HepG2 (cell line): ENCODE data around the gene ASH1L. TPM values are rescaled to one million over a fixed set of nuclear protein-coding genes. Genes with fewer than 3 reads are reported as not detected.

Experiments
- ATAC-seq: fragments of 200-7000 bp; cut with Tn5 transposase; 3 replicates; pipeline ENCODE4 v1.9.1; 2020; ENCODE audit warnings: mild to moderate bottlenecking, moderate library complexity
- BruUV-seq: library from RNA; stranded (reverse); fragments of 400-500 nt; replicated peaks from 2 replicates; lab custom pipeline; 2021; lab: Mats Ljungman, UMichigan
- CTCF ChIA-PET: fragments of 300-600 bp; formaldehyde crosslinking; extraction: SDS; loops from one replicate; lab custom pipeline; 2021; ENCODE audit warnings: low total read pairs, inconsistent platforms, low intra/inter-chr PET ratio; lab: Yijun Ruan, JAX
- POLR2A ChIA-PET: fragments of 350-600 bp; sonication (Branson Sonifier 250); formaldehyde crosslinking; loops from one replicate; lab custom pipeline; 2020; ENCODE audit warnings: antibody characterized with exemption, inconsistent platforms; lab: Yijun Ruan, JAX
- DNase-seq: peaks from one replicate; pipeline ENCODE4 v3.0.0-alpha.2; 2015; ENCODE audit warnings: low spot score
- FAIRE-seq: peaks from 3 replicates; lab custom pipeline; 2011; peaks lifted over from hg19 to GRCh38; lab: Jason Lieb, UNC
- H2AFZ ChIP-seq: one replicate; pipeline ENCODE4 v1.6.1; 2011; ENCODE audit warnings: low read length, inconsistent platforms
- H3K27ac ChIP-seq: fragments of 300-600 bp; 3 replicates; pipeline ENCODE4 v1.8.0; 2011; ENCODE audit warnings: mixed run types, mild to moderate bottlenecking, mixed read lengths, low read length, inconsistent platforms; ENCODE audit not compliant: insufficient read depth; ENCODE audit errors: extremely low read length
- H3K27me3 ChIP-seq, 2 experiments: fragments of 200-600 bp in 1 of 2; 2 replicates in 1 of 2; 3 replicates in 1 of 2; pipeline versions ENCODE4 v1.6.0 to v1.8.0; 2011; ENCODE audit warnings: low read length in 2 of 2, mild to moderate bottlenecking in 2 of 2, moderate library complexity in 2 of 2, inconsistent platforms in 1 of 2; ENCODE audit not compliant: insufficient read depth in 2 of 2, control insufficient read depth in 1 of 2
- H3K36me3 ChIP-seq, 2 experiments: fragments of 200-600 bp in 1 of 2; replicated peaks in 1 of 2; 2 replicates in 1 of 2; 3 replicates in 1 of 2; pipeline versions ENCODE4 v1.5.1 to v1.8.0; 2011; ENCODE audit warnings: low read length in 2 of 2, inconsistent platforms in 1 of 2; ENCODE audit not compliant: insufficient read depth in 2 of 2, control insufficient read depth in 1 of 2
- H3K4me1 ChIP-seq: 2 replicates; pipeline ENCODE4 v1.5.1; 2012; ENCODE audit warnings: low read length, inconsistent platforms; ENCODE audit not compliant: insufficient read depth
- H3K4me2 ChIP-seq: 2 replicates; pipeline ENCODE4 v1.6.0; 2011; ENCODE audit warnings: low read depth, low read length, inconsistent platforms
- H3K4me3 ChIP-seq, 3 experiments: fragments of 200-600 bp in 1 of 3; sonication (generic), shearing (Covaris generic) in 1 of 3; replicated peaks in 1 of 3; 2 replicates each; pipeline ENCODE4 v1.5.1; 2011 to 2016; ENCODE audit warnings: low read length in 3 of 3, inconsistent platforms in 2 of 3, low read depth in 2 of 3, mild to moderate bottlenecking in 2 of 3, control low read depth in 1 of 3, mixed read lengths in 1 of 3; ENCODE audit not compliant: insufficient read depth in 1 of 3
- H3K79me2 ChIP-seq: one replicate; pipeline ENCODE4 v1.6.1; 2011; ENCODE audit warnings: low read length, inconsistent platforms; ENCODE audit not compliant: insufficient read depth
- H3K9ac ChIP-seq: 2 replicates; pipeline ENCODE4 v1.6.0; 2011; ENCODE audit warnings: mild to moderate bottlenecking, low read depth, low read length, inconsistent platforms; ENCODE audit not compliant: insufficient read depth
- H3K9me3 ChIP-seq: 2 replicates; pipeline ENCODE4 v1.5.1; 2012; ENCODE audit warnings: mild to moderate bottlenecking, low read length
- H4K20me1 ChIP-seq: 2 replicates; pipeline ENCODE4 v1.6.0; 2011; ENCODE audit warnings: inconsistent platforms, mild to moderate bottlenecking, low read length, moderate library complexity; ENCODE audit not compliant: insufficient read depth
- ATF7-NPFF ChIP-seq: sonication (generic); formaldehyde crosslinking; IDR thresholded peaks from 2 replicates; pipeline ENCODE4 v1.8.1; 2023; ENCODE audit warnings: mild to moderate bottlenecking, low read depth, missing genetic modification reagents, moderate library complexity
- CENPX ChIP-seq: sonication (generic); formaldehyde crosslinking; IDR thresholded peaks from 2 replicates; pipeline ENCODE4 v1.9.0; 2021; ENCODE audit warnings: mild to moderate bottlenecking, missing genetic modification reagents, moderate library complexity
- IKZF4 ChIP-seq: sonication (generic); formaldehyde crosslinking; IDR thresholded peaks from 2 replicates; pipeline ENCODE4 v1.5.1; 2020; ENCODE audit warnings: borderline replicate concordance, mild to moderate bottlenecking, low read depth, missing genetic modification reagents; ENCODE audit errors: not compliant biosample characterization
- KDM1A ChIP-seq: IDR thresholded peaks from 2 replicates; pipeline ENCODE4 v1.6.1; 2016; ENCODE audit warnings: missing compliant biosample characterization
- MAFG ChIP-seq: sonication (generic); formaldehyde crosslinking; IDR thresholded peaks from 2 replicates; pipeline ENCODE4 v1.5.1; 2020; ENCODE audit warnings: mild to moderate bottlenecking, missing genetic modification reagents
- RAD51 ChIP-seq: fragments of 450-650 bp; IDR thresholded peaks from 2 replicates; pipeline ENCODE4 v1.6.1; 2016; ENCODE audit warnings: borderline replicate concordance
- SNRNP70 ChIP-seq: fragments of 200-400 bp; formaldehyde crosslinking; IDR thresholded peaks from 2 replicates; pipeline ENCODE4 v1.6.1; 2017; ENCODE audit warnings: mild to moderate bottlenecking, low read depth, low read length, moderate library complexity
- SRY ChIP-seq: sonication (generic); formaldehyde crosslinking; IDR thresholded peaks from 2 replicates; pipeline ENCODE4 v1.8.0; 2022; ENCODE audit warnings: mild to moderate bottlenecking, missing genetic modification reagents
- ZNF124 ChIP-seq: sonication (generic); formaldehyde crosslinking; IDR thresholded peaks from 2 replicates; pipeline ENCODE4 v1.4.0; 2020; ENCODE audit warnings: missing genetic modification reagents
- ZNF629 ChIP-seq: sonication (generic); formaldehyde crosslinking; conservative IDR thresholded peaks from 2 replicates; pipeline ENCODE4 v1.5.0; 2020; ENCODE audit warnings: missing genetic modification reagents
- ZNF713 ChIP-seq: sonication (generic); formaldehyde crosslinking; IDR thresholded peaks from 2 replicates; pipeline ENCODE4 v1.4.0; 2020; ENCODE audit warnings: mild to moderate bottlenecking, missing genetic modification reagents
- ZNF788 ChIP-seq: sonication (generic); formaldehyde crosslinking; IDR thresholded peaks from 2 replicates; pipeline ENCODE4 v1.5.0; 2020; ENCODE audit warnings: mild to moderate bottlenecking, missing genetic modification reagents, borderline replicate concordance
- WGBS: methylation state at CpG from one replicate; pipeline ENCODE4 v1.1.6; 2017; ENCODE audit warnings: low lambda C conversion rate; 5-methylcytosine and 5-hydroxymethylcytosine counted together
- in situ Hi-C: cut with HindIII; loops from 2 replicates; pipeline ENCODE4 v1.10.0; 2017; ENCODE audit warnings: low pct_unique_long_range_greater_than_20kb; ENCODE audit not compliant: extremely low pct_ligation_motif_present
- intact Hi-C: fragments of 100-400 bp; cut with micrococcal nuclease; formaldehyde crosslinking; loops from one replicate; pipeline ENCODE4 v1.10.0; 2022; ENCODE audit not compliant: unreplicated experiment
- polyA plus RNA-seq, 8 experiments: library from polyadenylated mRNA; depleted of rRNA in 3 of 8; stranded (reverse) in 7 of 8; unstranded in 1 of 8; fragments of >200 nt; fragmentation: Illumina TruSeq in 4 of 8; extraction: Trizol in 4 of 8; gene quantifications; 2 replicates each; pipeline versions ENCODE4 v1.2.1 to v1.2.3, GENCODE V29; 2011 to 2016; ENCODE audit warnings: low read depth in 4 of 8, missing spikeins in 1 of 8, mixed read lengths in 1 of 8; ENCODE audit not compliant: insufficient read depth in 1 of 8
- total RNA-seq, 5 experiments: library from RNA; depleted of rRNA; stranded (reverse); fragments of >200 nt; fragmentation: Illumina TruSeq; extraction: Trizol; gene quantifications; 2 replicates each; pipeline ENCODE4 v1.2.3, GENCODE V29; 2016; ENCODE audit warnings: low read depth in 1 of 5
- TF ChIP-seq, protein P1 (sequence below): IDR thresholded peaks from 2 replicates; pipeline ENCODE4 v1.6.1; 2012; ENCODE audit warnings: low read length, improper control_type of control experiment
- TF ChIP-seq, protein P2 (sequence below): sonication (generic); formaldehyde crosslinking; IDR thresholded peaks from 2 replicates; pipeline ENCODE4 v1.8.1; 2022; ENCODE audit warnings: mild to moderate bottlenecking, missing genetic modification reagents
- TF ChIP-seq, protein P3 (sequence below): sonication (generic); formaldehyde crosslinking; IDR thresholded peaks from 2 replicates; pipeline ENCODE4 v1.4.0; 2020; ENCODE audit warnings: mild to moderate bottlenecking, missing genetic modification reagents
- TF ChIP-seq, protein P4 (sequence below): sonication (generic); formaldehyde crosslinking; IDR thresholded peaks from 2 replicates; pipeline ENCODE4 v1.8.1; 2023; ENCODE audit warnings: missing genetic modification reagents, inconsistent platforms, borderline replicate concordance
- TF ChIP-seq, protein P5 (sequence below): sonication (generic); formaldehyde crosslinking; IDR thresholded peaks from 2 replicates; pipeline ENCODE4 v1.4.0; 2020; ENCODE audit warnings: missing genetic modification reagents, low read depth, mild to moderate bottlenecking, borderline replicate concordance

Gene ASH1L
- total and polyA plus RNA-seq, 2 of the 13 experiments (the other 11 are each of a cell fraction or from before 2014, with no cell fraction given), result 10.2 to 15.3 TPM

DNA sequence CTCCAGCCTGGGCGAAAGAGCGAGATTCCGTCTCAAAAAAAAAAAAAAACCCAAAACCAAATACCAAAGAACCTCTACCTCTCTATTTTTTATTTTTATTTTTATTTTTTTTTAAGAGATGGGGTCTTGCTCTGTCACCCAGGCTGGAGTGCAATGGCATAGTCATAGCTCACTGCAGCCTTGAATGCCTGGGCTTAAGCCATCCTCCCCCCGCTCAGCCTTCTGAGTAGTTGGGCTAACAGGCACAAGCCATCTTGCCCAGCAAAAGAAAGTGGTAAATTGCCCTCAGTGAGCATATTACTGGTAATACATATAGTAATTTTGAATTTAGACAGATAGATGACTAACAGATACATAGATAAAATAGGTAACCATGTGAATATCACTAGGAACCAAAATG, 77.4 kb downstream of the ASH1L start (continued):
- TF ChIP-seq, protein P1, sequence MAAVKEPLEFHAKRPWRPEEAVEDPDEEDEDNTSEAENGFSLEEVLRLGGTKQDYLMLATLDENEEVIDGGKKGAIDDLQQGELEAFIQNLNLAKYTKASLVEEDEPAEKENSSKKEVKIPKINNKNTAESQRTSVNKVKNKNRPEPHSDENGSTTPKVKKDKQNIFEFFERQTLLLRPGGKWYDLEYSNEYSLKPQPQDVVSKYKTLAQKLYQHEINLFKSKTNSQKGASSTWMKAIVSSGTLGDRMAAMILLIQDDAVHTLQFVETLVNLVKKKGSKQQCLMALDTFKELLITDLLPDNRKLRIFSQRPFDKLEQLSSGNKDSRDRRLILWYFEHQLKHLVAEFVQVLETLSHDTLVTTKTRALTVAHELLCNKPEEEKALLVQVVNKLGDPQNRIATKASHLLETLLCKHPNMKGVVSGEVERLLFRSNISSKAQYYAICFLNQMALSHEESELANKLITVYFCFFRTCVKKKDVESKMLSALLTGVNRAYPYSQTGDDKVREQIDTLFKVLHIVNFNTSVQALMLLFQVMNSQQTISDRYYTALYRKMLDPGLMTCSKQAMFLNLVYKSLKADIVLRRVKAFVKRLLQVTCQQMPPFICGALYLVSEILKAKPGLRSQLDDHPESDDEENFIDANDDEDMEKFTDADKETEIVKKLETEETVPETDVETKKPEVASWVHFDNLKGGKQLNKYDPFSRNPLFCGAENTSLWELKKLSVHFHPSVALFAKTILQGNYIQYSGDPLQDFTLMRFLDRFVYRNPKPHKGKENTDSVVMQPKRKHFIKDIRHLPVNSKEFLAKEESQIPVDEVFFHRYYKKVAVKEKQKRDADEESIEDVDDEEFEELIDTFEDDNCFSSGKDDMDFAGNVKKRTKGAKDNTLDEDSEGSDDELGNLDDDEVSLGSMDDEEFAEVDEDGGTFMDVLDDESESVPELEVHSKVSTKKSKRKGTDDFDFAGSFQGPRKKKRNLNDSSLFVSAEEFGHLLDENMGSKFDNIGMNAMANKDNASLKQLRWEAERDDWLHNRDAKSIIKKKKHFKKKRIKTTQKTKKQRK, result no peak
- TF ChIP-seq SNRNP70 (no peak), RAD51 (no peak), ATF7-NPFF (CRISPR knock-in tag) (no peak), ZNF788 (CRISPR knock-in tag) (no peak), ZNF124 (CRISPR knock-in tag) (no peak), ZNF713 (CRISPR knock-in tag) (no peak)
- TF ChIP-seq, protein P2, sequence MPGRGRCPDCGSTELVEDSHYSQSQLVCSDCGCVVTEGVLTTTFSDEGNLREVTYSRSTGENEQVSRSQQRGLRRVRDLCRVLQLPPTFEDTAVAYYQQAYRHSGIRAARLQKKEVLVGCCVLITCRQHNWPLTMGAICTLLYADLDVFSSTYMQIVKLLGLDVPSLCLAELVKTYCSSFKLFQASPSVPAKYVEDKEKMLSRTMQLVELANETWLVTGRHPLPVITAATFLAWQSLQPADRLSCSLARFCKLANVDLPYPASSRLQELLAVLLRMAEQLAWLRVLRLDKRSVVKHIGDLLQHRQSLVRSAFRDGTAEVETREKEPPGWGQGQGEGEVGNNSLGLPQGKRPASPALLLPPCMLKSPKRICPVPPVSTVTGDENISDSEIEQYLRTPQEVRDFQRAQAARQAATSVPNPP, result no peak
- TF ChIP-seq, all 625 proteins: peak for 0

DNA sequence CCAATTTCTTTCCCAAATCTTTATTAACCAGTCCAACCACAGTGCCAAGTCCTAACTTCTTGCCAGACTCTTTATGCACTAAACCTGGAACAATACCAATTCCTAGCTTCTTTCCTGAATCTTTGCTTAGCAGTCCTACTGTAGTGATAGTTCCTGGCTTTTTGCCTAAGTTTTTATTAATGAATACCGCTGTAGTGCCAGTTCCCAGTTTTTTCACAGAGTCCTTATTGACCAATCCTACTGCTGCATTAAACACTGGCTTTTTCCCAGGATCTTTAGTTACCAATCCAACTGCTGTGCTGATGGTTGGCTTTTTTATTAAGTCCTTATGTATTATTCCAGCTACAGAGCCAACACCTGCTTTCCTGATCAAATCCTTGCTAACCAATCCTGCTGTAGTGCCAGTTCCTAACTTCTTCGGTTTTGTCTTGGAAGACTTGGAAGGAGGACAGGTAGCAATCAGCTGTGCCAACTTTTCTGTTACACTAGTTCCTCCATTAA, 80.8 kb downstream of the ASH1L start:
- 97% methylated on average over 2 of the region's 2 CpGs for WGBS
- Histone ChIP-seq H3K9ac (no peak overlapping the region), H3K9me3 (no peaks in the 10 kb centered on the region), H4K20me1 (no peaks in the 10 kb centered on the region), H3K4me3 (no peak overlapping the region), H3K27me3 (no peaks in the 10 kb centered on the region), H3K27ac (no peak overlapping the region), H2AFZ (no peak overlapping the region), H3K79me2 (peaks cover 6% of the 10 kb centered on the region), H3K36me3 (peaks cover 23 to 35% of the 10 kb centered on the region in 2 experiments), H3K4me2 (no peak overlapping the region), H3K4me1 (no peaks in the 10 kb centered on the region)
- FAIRE-seq, result no peak
- BruUV-seq, result no TSS peak
- intact Hi-C loops, result no loop called here
- no peak for ATAC-seq
- DNase-seq, result no peak
- POLR2A ChIA-PET, result no interaction called here
- CTCF ChIA-PET, result no interaction called here
- in situ Hi-C loops, result no loop called here
- TF ChIP-seq, protein P3, sequence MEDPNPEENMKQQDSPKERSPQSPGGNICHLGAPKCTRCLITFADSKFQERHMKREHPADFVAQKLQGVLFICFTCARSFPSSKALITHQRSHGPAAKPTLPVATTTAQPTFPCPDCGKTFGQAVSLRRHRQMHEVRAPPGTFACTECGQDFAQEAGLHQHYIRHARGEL (CRISPR knock-in tag), result no peak
- TF ChIP-seq, protein P4, sequence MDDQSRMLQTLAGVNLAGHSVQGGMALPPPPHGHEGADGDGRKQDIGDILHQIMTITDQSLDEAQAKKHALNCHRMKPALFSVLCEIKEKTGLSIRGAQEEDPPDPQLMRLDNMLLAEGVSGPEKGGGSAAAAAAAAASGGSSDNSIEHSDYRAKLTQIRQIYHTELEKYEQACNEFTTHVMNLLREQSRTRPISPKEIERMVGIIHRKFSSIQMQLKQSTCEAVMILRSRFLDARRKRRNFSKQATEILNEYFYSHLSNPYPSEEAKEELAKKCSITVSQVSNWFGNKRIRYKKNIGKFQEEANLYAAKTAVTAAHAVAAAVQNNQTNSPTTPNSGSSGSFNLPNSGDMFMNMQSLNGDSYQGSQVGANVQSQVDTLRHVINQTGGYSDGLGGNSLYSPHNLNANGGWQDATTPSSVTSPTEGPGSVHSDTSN (CRISPR knock-in tag), result no peak
- TF ChIP-seq SRY, result no peak
- TF ChIP-seq, protein P5, sequence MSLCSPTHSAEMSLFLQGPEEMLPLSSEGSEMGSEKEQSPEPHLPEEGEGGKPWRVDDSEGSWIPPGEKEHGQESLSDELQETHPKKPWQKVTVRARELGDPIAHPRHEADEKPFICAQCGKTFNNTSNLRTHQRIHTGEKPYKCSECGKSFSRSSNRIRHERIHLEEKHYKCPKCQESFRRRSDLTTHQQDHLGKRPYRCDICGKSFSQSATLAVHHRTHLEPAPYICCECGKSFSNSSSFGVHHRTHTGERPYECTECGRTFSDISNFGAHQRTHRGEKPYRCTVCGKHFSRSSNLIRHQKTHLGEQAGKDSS (CRISPR knock-in tag), result no peak
- TF ChIP-seq IKZF4 (CRISPR knock-in tag), result no peak
- TF ChIP-seq KDM1A (CRISPR knock-in tag), result no peak
- no peak for TF ChIP-seq ZNF629
- no peak for TF ChIP-seq MAFG (CRISPR knock-in tag)
- TF ChIP-seq CENPX (CRISPR knock-in tag), result no peak
